NCI-H1417 (cell line): ENCODE data around the gene ZNF879.
A peak's percentile ranks its signal among the peaks of the same experiment; 100 is the strongest.

ENCODE experiments used
- DNase-seq, 3 experiments: peaks; one replicate each; lab custom pipeline; 2025; lab: John Stamatoyannopoulos, UW

ZNF879 gene

DNA sequence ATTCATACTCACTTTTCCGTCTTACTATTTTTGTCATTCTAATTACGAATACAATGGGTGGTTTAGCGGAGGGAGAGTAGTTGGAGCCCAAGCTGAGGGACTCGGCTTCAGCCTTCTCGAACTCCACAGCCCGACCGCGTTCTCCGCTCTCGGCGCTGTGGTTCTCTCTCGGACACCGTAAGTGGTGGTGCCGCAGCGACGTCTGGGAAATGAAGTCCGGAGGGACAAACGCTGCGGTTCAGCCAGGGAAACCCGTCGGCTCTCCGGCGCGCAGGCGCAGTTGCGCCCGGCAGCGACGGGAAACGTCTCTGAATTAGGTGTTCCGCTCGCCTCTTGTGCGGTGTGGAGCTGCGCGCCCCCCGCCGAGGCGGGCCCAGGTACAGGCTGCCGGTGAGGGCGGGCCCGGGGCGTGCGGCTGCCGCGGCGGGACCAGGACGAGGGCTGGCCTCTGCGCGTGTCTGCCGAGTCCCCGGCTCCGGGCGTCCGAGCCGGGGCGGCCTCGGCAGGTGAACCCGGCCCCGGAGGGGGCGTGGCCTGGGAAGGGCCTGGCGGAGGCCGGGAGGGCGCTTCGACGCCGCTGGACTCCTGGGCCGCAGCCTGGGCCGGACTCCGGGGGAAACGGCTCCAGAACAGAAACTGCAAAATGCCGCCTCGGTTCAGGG lies at the start of gene ZNF879:
Gene ZNF879 (plus strand): TSS at position 277 of the 662 bp plus-strand sequence. CDS start 1,201 bp downstream, outside the sequence.
- DNase-seq, result peak; percentile 37 to 93 (median 70)

DNA sequence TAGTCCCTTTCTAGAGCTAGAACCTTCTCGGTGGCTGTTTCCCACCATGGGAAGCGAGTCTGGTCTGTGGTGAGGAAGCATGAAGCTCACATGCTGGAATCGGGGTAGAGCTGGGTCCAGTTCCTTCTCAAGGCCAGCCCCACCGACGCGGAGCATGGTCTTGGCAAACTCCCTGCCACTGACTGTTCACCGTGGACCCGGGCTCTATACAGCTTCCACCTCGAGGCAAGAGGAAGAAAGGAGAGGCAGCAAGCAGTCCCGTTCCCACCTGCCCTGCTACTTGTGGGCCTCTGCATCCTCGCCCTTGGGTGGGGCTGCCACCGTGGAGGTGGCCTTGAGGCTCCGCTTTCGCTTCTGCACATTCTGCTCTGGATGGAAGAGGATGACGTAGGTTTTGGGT lies 42.2 kb upstream of the ZNF879 start:
- DNase-seq, result no peak

DNA sequence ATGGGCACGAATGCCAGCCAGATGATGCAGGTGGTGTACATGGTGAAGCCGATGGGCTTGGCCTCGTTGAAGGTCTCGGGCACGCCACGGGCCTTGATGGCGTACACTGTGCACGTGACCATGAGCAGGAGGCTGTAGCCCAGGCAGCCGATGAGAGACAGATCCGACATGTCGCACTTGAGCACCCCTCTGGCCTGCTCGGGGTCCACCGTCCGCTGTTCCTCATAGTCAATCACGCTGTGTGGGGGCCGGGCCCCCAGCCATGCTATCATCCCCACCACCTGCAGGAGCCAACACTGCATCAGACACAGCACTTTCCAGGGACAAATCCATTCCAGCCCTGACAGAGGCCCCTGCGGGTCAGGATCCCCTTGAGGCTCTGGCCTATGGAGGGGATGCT lies 40.7 kb upstream of the ZNF879 start:
- DNase-seq, result no peak

DNA sequence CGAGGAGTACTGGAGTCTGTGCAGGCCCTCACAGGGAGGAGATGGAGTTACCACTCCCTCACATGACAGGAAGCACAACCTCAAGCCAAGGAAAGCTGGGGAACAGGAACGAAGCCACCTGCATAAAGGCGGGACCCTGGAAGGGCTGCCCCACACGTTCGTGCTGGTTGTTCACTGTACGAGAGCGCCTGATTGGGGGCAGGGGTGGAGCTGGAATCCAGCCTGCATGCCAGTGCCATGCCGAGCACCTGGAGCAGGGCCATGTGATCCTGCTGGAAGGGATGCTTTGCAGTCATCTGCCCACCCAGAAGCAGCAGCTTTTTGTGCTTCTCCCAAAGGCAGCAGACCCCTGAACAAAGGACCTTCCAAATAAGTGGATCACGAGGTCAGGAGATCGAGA lies 39.9 kb upstream of the ZNF879 start:
- no peak for DNase-seq

DNA sequence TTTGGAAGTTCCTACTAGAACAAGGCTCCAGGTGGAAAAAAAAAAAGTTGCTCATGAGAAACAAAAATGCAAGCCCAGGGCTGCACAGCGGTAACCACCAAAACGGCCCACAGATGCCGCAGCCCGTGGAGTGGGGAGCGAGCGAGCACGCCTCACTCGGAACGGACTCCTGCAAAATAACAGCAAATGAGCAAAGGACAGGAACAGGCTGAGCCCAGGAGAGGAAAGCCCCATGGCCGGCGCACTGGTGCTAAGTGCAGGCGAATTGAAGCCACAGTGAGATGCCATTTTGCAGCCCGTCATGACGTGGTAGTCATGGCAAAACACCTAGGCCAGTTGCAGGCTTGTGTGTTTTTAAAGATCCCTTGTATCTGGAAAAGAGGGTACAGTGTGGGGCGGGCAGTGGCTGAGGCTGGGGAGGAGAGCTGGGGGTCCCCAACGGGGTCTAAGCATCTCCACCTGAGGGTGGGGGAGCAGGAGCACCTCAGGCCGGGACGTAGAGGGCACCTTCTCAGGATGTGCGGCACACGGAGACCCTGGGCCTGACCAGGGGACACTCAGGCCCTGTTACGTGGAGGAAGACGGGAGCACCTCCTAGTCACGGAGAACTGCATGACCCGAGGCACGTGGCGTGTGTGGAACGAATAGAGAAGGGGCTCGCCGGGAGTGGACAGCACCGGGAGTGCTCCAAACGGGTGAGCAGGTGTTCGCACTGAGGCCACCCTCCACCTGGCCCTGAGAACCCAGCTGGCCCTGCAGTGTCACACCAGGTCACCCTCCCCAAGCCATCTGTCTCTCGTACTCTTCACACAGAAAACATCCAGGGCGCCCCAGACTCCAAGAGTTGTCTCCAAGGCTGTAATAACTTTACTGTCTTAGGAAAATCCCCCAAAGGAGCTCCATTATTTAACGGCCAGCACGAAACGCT lies 39.2 kb upstream of the ZNF879 start:
- DNase-seq, result no peak

DNA sequence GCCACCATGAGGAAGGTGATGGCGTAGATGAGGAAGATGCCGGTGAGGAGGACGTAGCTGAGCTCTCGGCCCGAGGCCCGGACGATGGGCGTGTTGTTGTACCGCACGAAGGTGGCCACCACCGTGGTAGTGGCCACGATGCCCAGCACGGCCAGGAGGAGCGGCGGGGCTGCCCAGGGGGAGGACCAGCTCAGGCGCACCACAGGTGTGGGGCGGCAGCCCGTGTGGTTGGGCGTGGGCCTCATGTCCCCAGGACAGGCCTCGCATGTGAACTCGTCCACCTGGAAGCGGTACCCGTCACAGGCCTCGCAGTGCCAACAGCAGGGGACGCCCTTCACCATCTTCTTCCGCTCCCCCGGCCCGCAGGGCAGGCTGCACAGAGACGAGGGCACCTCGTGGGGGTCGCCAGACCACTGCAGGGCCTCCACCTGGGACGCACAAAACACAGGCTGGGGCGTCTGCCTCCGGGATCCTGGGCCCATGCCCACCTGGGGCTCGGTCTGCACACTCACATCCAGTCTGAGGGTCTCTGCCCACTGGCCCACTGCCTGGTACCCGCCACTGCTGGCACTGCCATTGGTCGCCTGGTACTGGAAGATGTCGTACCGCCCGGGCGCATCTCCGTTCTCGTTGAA lies 37.2 kb upstream of the ZNF879 start:
- no peak for DNase-seq

DNA sequence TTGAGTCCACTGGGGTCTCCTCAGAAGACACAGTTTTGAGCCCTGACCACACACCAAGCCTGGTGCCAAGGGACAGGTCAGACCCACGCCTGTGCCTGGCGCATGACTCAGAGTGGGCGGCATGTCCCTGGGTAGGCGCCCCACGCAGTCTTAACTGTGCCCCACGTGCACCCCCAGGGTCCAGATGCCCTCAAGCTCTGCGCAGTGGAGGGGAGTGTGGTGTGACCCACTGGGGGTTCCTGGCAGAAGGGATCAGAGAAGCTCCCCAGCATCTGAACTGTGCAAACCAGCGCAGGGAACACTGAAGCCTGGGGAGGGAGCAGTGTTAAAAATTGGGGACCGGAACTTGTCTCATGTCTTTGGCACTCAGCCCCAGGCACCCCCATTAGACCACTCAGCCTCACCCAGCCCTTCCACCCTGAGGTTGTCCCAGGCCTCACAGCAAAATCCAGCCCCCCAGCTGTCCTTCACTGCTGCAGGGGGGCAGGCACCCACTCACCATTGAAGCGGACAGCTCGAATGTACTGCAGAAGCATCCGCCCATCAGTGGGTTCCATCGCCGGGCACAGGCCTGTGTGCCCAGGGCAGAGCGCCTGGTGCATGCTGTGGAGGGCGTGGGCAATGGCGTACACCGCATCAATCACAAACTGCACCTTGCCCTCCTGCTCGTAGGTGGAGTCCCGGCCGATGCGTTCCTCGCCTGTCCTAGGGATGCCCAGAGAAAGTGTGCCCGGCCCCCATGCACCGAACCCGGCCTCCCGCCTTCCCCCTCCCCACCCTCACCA lies 35.0 kb upstream of the ZNF879 start:
- no peak for DNase-seq

DNA sequence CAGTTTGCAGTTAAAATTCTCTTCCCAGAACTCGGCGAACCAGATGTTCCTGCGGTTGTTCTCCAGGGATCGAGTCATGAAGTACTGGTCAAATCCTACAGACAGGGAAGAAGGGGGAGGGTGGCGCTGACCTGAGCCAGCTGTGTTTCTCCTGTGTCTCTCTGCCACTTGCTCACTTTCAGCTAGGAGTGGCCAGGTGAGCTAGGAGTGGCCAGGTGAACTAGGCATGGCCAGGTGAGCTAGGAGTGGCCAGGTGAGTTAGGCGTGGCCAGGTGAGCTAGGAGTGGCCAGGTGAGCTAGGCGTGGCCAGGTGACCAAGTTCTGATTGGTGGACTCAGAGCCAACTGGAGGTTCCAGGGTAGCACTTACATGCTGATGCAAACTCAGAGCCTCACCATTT lies 34.3 kb upstream of the ZNF879 start:
- DNase-seq, result no peak

DNA sequence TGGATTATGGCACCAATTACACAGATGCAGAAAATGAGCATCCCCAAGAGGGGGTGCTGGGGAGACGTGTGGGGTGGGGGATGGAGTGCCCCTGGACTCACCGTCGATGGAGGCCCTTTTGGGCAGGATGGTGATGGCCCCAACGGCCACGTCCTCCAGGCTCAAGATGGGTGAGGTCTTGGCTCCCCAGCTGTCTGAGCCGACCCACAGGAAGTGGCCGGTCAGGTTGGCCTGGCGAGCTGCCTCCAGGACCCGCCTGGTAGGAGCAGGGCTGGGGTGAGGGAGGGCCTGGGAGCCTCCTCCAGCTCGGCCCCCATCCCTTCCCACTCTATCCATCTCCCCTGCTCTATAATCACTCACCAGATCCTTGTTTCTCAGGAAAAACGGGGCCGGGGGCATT lies 33.1 kb upstream of the ZNF879 start:
- DNase-seq, result no peak

DNA sequence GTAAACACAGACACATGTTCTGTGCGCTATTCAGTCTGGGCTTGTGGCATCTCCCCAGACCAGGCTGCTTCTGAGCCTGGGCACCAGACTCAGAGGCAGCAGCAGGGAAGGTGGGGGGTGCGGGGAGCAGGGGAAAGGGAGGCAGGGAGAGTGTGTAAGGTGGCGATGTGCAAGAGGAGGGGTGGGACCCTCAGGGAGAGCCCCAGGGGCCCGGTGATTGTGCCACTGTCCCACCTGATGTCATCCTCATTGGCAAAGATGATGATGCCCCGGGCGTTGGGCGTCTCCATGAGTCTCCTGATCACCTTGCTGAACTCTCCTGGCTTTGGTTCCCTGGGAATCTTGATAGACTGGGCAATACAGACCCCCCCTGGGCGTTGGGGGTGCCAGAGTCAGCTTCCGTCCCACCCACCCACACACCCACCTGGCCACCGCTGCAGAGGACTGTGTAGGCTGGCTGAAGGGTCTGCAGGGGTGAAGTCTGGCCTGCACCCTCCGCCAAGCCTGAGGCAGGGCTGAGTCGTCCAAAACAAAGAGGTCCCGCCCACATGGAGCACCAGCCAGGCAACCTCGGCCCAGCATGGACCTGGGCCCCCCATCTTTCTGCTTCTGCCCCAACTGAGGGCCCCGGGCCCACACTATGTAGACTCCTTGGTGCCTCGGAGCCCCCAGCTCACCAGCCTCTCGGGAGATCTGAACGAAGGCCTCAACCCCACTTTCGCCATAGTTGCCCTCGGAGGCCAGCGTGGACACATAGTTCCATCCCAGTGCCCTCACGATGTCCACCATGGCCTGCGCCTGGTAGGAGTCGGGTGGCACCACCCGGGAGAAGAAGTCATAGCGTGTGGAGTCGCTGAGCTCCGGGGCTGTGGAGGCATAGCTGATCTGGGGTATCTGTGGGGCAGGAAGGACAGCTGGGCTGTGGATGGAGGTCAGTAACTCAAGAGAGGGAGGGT lies 32.1 kb upstream of the ZNF879 start:
- no peak for DNase-seq

DNA sequence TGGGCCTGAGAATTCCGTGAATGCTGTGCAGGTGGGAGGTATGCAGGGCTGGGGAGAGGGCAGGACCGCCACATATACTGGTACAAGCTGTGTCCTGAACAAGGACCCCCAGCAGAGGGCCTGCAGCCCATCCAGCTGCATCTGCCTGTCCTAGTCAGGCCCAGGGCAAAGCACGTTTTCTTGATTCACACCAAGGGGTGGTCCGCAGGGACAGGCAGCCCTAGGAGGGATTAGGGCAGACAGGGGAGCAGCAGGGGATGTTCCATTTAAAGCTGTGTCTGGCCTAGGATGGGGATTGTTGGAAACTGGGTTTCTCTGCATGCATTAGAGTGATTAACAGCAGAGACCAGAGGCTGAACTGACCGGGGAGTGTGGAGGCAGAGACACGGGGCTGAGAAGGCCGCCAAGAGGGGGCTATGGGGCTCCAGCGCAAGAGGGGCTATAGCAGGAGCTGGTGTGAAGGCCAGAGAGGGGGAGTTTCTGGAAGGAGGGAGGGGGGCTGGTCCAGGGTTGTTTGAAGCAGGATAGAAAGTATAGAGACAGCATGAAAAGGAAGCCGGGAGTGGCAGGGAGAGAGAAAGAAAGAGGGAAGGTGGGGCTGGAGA lies 31.2 kb upstream of the ZNF879 start:
- DNase-seq, result no peak

DNA sequence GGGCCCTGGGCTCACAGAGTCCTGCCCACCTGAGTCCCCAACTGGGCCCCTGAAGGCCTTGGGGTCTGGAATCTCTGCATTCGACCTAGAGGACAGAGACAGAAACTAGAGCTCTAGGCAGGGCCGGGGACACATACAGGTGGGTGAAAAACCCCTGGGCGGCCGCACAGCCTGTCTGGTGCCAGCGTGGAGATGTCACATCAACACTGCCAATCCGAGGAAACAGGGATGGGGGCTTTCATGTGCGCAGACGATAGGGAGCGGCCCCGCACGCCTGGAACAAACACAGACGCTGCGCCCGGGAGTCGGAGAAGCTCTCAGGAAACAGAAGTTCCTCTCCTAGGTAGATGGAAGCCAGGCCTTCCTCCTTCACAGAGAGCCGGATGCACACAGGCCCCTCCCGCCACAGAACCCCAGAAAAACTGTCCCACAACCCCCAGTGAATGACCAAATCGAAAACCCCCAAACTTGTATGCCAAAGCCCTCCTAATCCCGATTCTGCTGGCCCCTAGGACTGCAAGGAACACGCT lies 30.3 kb upstream of the ZNF879 start:
- no peak for DNase-seq

DNA sequence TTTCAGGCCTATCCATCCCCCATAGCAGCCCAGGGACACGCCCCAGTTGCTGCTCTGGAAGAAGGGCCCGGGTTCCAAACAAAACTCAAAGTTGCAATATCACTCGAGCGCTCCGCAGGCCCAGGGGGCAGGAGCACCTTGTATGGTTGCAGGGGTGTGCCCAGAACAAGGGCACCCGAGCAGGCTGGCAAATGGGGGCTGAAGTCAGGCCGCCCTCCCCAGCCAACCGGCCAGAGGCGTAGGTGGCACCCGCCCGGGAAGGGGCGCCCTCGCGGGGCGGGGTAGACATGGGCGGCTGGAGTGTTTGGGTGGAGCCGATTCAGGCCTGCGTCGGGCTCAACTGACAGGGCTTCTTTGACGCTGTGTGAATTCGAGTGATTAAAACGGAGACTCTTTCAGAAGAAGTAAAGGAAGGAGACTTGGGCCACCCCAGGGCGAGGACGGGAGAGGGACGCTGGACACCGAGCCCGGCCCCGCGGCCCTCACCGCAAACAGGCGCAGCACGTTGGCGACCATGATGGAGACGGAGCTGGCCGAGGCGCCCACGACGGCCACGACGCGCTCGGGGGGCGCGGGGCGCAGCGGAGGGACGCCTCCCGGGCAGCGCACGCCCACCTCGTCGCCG lies 29.5 kb upstream of the ZNF879 start:
- no peak for DNase-seq

DNA sequence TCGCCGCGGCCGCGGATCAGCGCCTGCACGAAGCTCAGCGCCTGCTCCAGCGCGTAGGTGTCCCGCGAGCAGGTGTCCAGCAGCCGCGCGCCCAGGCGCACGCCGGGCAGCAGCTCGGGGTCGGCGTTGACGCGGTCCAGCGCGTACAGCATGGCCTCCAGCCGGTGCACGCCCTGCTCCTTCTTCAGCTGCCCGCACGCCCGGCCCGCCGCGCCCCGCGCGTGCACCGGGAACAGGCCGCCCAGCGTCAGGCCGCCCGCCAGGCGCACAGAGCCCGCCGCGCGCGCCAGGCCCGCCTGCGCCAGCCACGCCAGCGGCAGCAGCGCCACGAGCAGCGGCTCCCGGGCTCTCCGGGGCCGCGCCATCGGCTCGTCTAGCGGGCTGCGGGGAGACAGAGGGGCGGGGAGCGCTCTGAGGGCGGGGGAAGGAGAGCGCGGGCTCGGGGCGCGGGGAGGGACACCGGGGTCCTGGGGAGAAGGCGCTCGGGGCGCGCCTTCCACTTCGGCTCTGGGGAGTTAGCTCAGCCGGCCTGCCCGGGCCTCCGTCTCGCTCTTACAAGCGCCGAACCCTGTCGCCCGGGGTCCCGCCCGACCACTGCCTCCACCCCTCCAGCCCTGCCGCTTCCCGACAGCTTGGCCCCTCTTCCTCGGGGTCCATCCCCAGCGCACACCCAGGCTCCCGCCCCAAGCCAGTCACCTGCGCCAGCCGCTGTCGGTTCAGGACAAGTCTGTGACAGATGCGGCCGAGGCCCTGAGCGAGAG lies 28.8 kb upstream of the ZNF879 start, which contains the start of gene GRM6:
Gene GRM6 (minus strand): TSS at position 741 of the 761 bp plus-strand sequence. CDS start 376 bp downstream, at position 365.
- no peak for DNase-seq

DNA sequence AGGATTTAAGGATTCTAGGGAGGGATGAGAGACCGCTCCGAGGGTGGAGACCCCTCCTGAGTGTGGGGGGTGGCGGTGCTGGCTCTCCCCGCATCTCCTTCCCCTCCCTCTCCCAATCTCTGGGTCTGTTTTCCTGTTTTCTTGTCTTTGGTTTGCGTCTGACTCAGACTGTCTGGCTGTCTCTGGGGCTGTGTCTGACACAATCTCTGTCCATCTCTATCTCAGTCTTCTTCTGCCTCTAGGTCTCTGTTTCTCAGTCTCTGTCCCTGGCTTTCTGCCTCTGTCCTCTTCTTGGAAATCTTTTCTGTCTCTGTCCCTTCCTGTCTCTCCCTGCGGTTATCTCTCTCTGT lies 28.3 kb upstream of the ZNF879 start:
- DNase-seq, result no peak

DNA sequence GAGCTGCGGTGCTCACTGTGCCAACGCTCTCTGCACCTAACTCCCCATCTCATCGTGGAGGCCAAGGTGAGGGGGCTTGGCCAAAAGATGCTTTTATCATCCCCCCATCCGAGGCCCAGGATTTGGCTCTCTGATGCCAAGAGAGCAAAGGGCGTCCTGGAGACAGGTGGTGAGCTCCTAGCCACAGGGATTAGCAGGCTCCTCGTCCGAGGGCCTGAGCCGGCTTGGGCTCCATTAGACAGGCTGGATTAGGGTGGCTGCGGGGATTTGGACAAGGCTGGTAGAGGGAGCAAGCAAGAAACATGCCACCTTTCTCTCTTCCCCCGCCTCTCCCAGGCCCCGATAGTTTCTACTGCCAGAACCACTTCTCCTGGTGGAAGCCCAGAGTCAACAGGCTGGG lies 27.4 kb upstream of the ZNF879 start:
- DNase-seq, result no peak

DNA sequence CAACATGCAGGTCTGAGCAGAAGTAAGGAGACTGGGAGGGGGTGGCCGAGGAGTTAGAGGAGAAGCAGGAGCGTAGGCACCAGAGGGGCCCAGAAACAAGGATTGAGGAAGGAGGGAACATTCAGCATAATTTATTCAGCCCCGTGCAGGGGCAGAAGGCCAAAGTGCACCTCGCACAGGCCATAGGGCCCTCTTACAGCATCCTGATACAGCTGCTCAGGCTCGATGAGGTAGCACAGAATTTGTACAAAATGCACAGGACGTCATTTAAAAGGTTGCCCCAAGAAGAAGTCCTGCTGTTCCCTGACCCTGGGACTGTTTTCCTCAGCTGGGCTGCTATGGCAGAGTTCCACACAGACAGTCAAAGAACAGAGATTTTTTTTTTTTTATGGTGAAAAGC lies 26.4 kb upstream of the ZNF879 start:
- no peak for DNase-seq

DNA sequence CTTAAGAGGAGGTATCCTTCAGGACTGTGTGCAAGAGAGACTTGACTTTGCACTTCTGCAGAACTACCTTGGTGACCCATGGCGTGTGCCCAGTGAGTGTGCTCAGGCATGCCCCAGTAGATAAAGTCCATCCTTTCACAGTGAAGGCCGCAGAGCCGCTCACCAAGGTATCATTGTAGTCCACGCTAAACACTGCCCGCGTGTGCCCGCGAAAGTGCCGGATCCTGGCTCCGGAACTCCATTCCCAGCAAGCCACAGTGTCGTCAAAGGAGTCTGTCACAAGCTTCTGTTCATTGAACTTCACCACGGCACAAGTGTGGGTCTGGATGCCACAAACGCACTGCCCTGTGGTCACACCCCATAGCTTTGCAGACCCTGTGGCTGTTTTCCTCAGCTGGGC lies 25.2 kb upstream of the ZNF879 start:
- DNase-seq, result no peak

DNA sequence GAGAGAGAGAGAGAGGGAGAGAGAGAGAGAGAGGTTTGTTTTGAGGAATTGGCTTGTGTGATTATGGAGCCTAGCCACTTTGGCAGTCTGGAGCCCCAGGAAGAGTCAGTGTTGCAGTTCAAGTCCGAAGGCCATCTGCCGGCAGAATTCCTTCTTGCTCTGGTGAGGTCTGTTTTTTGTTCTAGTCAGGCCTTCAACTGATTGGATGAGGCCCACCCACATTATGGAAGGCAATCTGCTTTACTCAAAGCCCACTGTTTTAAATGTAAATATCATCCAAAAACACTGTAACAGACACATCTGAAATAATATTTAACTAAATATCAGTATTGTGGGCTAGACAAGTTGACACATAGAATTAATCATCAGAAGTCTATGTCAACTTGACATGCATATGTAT lies 17.0 kb upstream of the ZNF879 start:
- DNase-seq, result no peak
